Measurements from ENCODE around the gene KCNMA1. TPM values are rescaled to one million over a fixed set of nuclear protein-coding genes. Genes with fewer than 3 reads are reported as not detected.

The KCNMA1 gene
- total and polyA plus RNA-seq, 10 of the 15 experiments (the other 5 are each of a cell fraction or from before 2014, with no cell fraction given) = 8.5 to 77.0 (median 21.3) TPM

DNA sequence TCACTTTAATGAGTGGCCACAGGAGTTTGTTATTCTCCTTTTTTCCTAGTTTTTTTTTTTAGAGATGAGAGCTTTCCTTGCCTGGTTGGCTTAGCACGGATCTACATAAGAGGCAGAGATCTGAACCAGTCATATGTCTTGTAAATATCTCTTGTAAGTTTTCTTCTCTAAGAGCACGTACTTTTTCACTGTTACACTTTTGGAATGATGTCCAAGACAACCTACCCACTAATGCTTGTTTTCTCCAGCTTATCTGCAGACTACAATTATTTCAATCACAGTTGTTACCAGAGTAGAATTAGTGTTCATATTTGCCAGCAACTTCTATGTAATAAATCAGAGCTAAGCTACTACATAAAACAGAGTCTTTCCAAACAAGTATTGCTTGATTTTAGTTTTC, 444.6 kb downstream of the KCNMA1 start:
- Histone ChIP-seq H3K36me3 (ENCODE audit: control insufficient read depth in 2 of 2, insufficient read depth in 2 of 2, low read length in 1 of 2) (no peaks in the 10 kb centered on the region), H3K4me2 (ENCODE audit: control insufficient read depth, insufficient read depth) (no peak overlapping the region), H3K9ac (ENCODE audit: control insufficient read depth, insufficient read depth, low read length) (no peak overlapping the region), H3K27ac (ENCODE audit: control insufficient read depth, insufficient read depth) (no peak overlapping the region), H4K20me1 (ENCODE audit: control insufficient read depth, insufficient read depth) (no peaks in the 10 kb centered on the region), H3K79me2 (ENCODE audit: control insufficient read depth, insufficient read depth, low read length) (no peaks in the 10 kb centered on the region), H3K4me3 (no peak overlapping the region), H2AFZ (ENCODE audit: control insufficient read depth, low read depth, low read length) (no peak overlapping the region), H3K9me3 (replicated peaks; ENCODE audit: control insufficient read depth, insufficient read depth, low read length) (no peaks in the 10 kb centered on the region), H3K27me3 (replicated peaks in 1 of 2; ENCODE audit: control insufficient read depth in 2 of 2, insufficient read depth in 2 of 2, low read length in 1 of 2) (peaks cover 0 to 2% of the 10 kb centered on the region in 2 experiments; a peak in 1 of 4 replicates), H3K4me1 (ENCODE audit: control insufficient read depth, insufficient read depth, low read length) (no peaks in the 10 kb centered on the region; the same call in 1 of the 2 replicates)
- DNase-seq (ENCODE audit: low read depth, low spot score) = no peak
- ChIA-PET POLR2A (no interaction called here), CTCF (interaction anchor here (1.1 to 3.7 kb wide), 3 partner anchors 19 to 518 kb away, joined by 3 to 20 read pairs (median 5); no protein-coding TSS in a partner anchor), RAD21 (ENCODE audit: unreplicated experiment) (no interaction called here), SMC1A (ENCODE audit: uncharacterized antibody, unreplicated experiment) (interaction anchor here (0.7 to 1.3 kb wide), 2 partner anchors 14 to 370 kb away, joined by 3 read pairs; no protein-coding TSS in a partner anchor)
- WGBS (ENCODE audit: insufficient coverage, insufficient replicate concordance, low lambda C conversion rate, missing lambda C conversion rate) = 4% methylated on average over 2 of the region's 2 CpGs
- no peak for ATAC-seq
- TF ChIP-seq NR2F1 (conservative IDR thresholded peaks at IDR 0.05) (no peak), ZNF622 (IDR thresholded peaks at IDR 0.05) (no peak), PML (IDR thresholded peaks at IDR 0.05; ENCODE audit: low read length) (no peak), NFXL1 (IDR thresholded peaks at IDR 0.05; ENCODE audit: borderline replicate concordance) (no peak), RAD51 (IDR thresholded peaks at IDR 0.05) (no peak)
- TF ChIP-seq, protein P1, sequence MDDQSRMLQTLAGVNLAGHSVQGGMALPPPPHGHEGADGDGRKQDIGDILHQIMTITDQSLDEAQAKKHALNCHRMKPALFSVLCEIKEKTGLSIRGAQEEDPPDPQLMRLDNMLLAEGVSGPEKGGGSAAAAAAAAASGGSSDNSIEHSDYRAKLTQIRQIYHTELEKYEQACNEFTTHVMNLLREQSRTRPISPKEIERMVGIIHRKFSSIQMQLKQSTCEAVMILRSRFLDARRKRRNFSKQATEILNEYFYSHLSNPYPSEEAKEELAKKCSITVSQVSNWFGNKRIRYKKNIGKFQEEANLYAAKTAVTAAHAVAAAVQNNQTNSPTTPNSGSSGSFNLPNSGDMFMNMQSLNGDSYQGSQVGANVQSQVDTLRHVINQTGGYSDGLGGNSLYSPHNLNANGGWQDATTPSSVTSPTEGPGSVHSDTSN (IDR thresholded peaks at IDR 0.05; ENCODE audit: insufficient replicate concordance, low read depth, low read length) = no peak
- in situ Hi-C loops (cut with MboI) = no loop called here
- FAIRE-seq = no peak
- no TSS peak for BruUV-seq (replicated peaks)
- intact Hi-C loops (cut with micrococcal nuclease; ENCODE audit: unreplicated experiment) = no loop called here

DNA sequence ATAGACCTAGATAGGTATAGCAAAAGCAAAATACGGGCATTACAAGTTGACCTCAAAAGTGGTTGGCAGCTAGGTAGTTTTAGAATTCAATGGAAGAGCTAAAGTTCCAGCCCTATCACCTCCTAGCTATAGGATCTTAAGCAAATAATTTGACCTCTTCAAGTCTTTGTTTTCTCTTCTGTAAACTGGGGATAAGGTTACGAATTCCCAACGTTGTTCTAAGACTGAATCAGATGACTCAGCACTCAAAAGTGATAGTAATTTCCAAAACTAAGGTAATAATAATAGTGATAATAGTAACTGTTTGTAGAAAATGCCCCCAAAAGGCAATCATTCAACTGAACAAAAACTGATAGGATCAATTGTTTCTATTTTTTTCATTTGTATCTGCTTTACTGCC, 445.2 kb downstream of the KCNMA1 start:
- CTCF ChIA-PET = interaction anchor here (1.0 to 3.7 kb wide), 5 partner anchors 15 to 519 kb away, joined by 3 to 20 read pairs (median 5); no protein-coding TSS in a partner anchor

More for the DNA sequence above, 445.2 kb downstream of the KCNMA1 start:
- H3K36me3 ChIP-seq (ENCODE audit: control insufficient read depth in 2 of 2, insufficient read depth in 2 of 2, low read length in 1 of 2) = no peaks in the 10 kb centered on the region
- no peaks in the 10 kb centered on the region; the same call in 1 of the 2 replicates for H3K4me1 ChIP-seq (ENCODE audit: control insufficient read depth, insufficient read depth, low read length)
- no TSS peak for BruUV-seq (replicated peaks)
- no peaks in the 10 kb centered on the region for H4K20me1 ChIP-seq (ENCODE audit: control insufficient read depth, insufficient read depth)
- peaks cover 0 to 2% of the 10 kb centered on the region in 2 experiments; a peak in 1 of 4 replicates for H3K27me3 ChIP-seq (replicated peaks in 1 of 2; ENCODE audit: control insufficient read depth in 2 of 2, insufficient read depth in 2 of 2, low read length in 1 of 2)
- no peak overlapping the region for H3K9ac ChIP-seq (ENCODE audit: control insufficient read depth, insufficient read depth, low read length)
- no peak overlapping the region for H2AFZ ChIP-seq (ENCODE audit: control insufficient read depth, low read depth, low read length)
- DNase-seq (ENCODE audit: low read depth, low spot score) = no peak
- TF ChIP-seq IRF3 (IDR thresholded peaks at IDR 0.05) = no peak
- no peak for TF ChIP-seq CEBPB (IDR thresholded peaks at IDR 0.05; ENCODE audit: borderline replicate concordance in 1 of 2, low read depth in 2 of 2, low read length in 2 of 2)
- H3K27ac ChIP-seq (ENCODE audit: control insufficient read depth, insufficient read depth) = no peak overlapping the region
- ChIA-PET POLR2A (no interaction called here), SMC1A (ENCODE audit: uncharacterized antibody, unreplicated experiment) (interaction anchor here (1.2 to 1.3 kb wide), 3 partner anchors 14 to 22 kb away, joined by 3 read pairs; no protein-coding TSS in a partner anchor), RAD21 (ENCODE audit: unreplicated experiment) (no interaction called here)
- H3K79me2 ChIP-seq (ENCODE audit: control insufficient read depth, insufficient read depth, low read length) = no peaks in the 10 kb centered on the region
- no peak for FAIRE-seq
- no peak overlapping the region for H3K4me3 ChIP-seq
- H3K4me2 ChIP-seq (ENCODE audit: control insufficient read depth, insufficient read depth) = no peak overlapping the region
- intact Hi-C loops (cut with micrococcal nuclease; ENCODE audit: unreplicated experiment) (no loop called here), in situ Hi-C loops (cut with MboI) (no loop called here)
- no peaks in the 10 kb centered on the region for H3K9me3 ChIP-seq (replicated peaks; ENCODE audit: control insufficient read depth, insufficient read depth, low read length)
- 16% methylated on average over 3 of the region's 3 CpGs for WGBS (ENCODE audit: insufficient coverage, insufficient replicate concordance, low lambda C conversion rate, missing lambda C conversion rate)
- ATAC-seq = no peak
